NT2/D1 (cell line): ENCODE data around the gene CBLB.

Source experiments
- DNase-seq: peaks from one replicate; pipeline ENCODE4 v3.0.0-alpha.2; 2011; ENCODE audit warnings: low read depth, low spot score
- H3K27me3 ChIP-seq: 2 replicates; pipeline ENCODE4 v1.6.0; 2011; ENCODE audit warnings: mild to moderate bottlenecking; ENCODE audit not compliant: insufficient read length, insufficient read depth
- H3K36me3 ChIP-seq: 2 replicates; pipeline ENCODE4 v1.6.1; 2011; ENCODE audit warnings: mild to moderate bottlenecking, low read length, mixed read lengths; ENCODE audit not compliant: insufficient read depth, insufficient read length
- H3K4me1 ChIP-seq: 2 replicates; pipeline ENCODE4 v1.5.1; 2011; ENCODE audit not compliant: insufficient read depth, insufficient read length
- H3K4me3 ChIP-seq: 2 replicates; pipeline ENCODE4 v1.5.1; 2011; ENCODE audit warnings: low read depth; ENCODE audit not compliant: insufficient read length
- H3K9ac ChIP-seq: 2 replicates; pipeline ENCODE4 v1.6.0; 2011; ENCODE audit warnings: low read depth; ENCODE audit not compliant: insufficient read length
- H3K9me3 ChIP-seq: 2 replicates; pipeline ENCODE4 v1.5.1; 2011; ENCODE audit warnings: mild to moderate bottlenecking, low read length; ENCODE audit not compliant: insufficient read depth
- SUZ12 ChIP-seq: IDR thresholded peaks from 2 replicates; pipeline ENCODE4 v1.6.1; 2011; ENCODE audit not compliant: insufficient read length, insufficient read depth; ENCODE audit errors: extremely low read depth
- YY1 ChIP-seq: IDR thresholded peaks from 2 replicates; pipeline ENCODE4 v1.6.1; 2011; ENCODE audit not compliant: insufficient read length, insufficient read depth
- ZNF274 ChIP-seq: IDR thresholded peaks from 2 replicates; pipeline ENCODE4 v1.6.1; 2011; ENCODE audit warnings: mild to moderate bottlenecking, low read depth, low read length

Gene CBLB

GRCh38 chr3:105856605-105857004 is 12.2 kb downstream of the CBLB start:
- Histone ChIP-seq H3K27me3 (no peaks in the 10 kb centered on the region), H3K9ac (no peak overlapping the region), H3K4me1 (no peaks in the 10 kb centered on the region), H3K9me3 (no peaks in the 10 kb centered on the region), H3K36me3 (peaks cover 7% of the 10 kb centered on the region), H3K4me3 (no peak overlapping the region)
- no peak for DNase-seq
- TF ChIP-seq YY1 (no peak), ZNF274 (no peak), SUZ12 (no peak)

- no peak overlapping the region for H3K4me3 ChIP-seq
- H3K27me3 ChIP-seq: no peaks in the 10 kb centered on the region
- H3K36me3 ChIP-seq: peaks cover 8% of the 10 kb centered on the region
- no peak for TF ChIP-seq SUZ12
- TF ChIP-seq ZNF274: no peak
- TF ChIP-seq YY1: no peak
- H3K4me1 ChIP-seq: no peaks in the 10 kb centered on the region
- no peak for DNase-seq
- no peak overlapping the region for H3K9ac ChIP-seq
- no peaks in the 10 kb centered on the region for H3K9me3 ChIP-seq
Observed at GRCh38 chr3:105853801-105854432, 14.9 kb downstream of the CBLB start.

- H3K9ac ChIP-seq: no peak overlapping the region
- no peaks in the 10 kb centered on the region for H3K4me1 ChIP-seq
- no peak overlapping the region for H3K4me3 ChIP-seq
- no peak for DNase-seq
- no peaks in the 10 kb centered on the region for H3K9me3 ChIP-seq
- peaks cover 8% of the 10 kb centered on the region for H3K36me3 ChIP-seq
- no peak for TF ChIP-seq ZNF274
- TF ChIP-seq YY1: no peak
- TF ChIP-seq SUZ12: no peak
- H3K27me3 ChIP-seq: no peaks in the 10 kb centered on the region
Observed at GRCh38 chr3:105851582-105851981, 17.2 kb downstream of the CBLB start.

GRCh38 chr3:105851176-105851575 is 17.6 kb downstream of the CBLB start:
- Histone ChIP-seq H3K36me3 (peaks cover 8% of the 10 kb centered on the region), H3K9ac (no peak overlapping the region), H3K9me3 (no peaks in the 10 kb centered on the region), H3K27me3 (no peaks in the 10 kb centered on the region), H3K4me3 (no peak overlapping the region), H3K4me1 (no peaks in the 10 kb centered on the region)
- DNase-seq: no peak
- TF ChIP-seq ZNF274 (no peak), SUZ12 (no peak), YY1 (no peak)

DNA sequence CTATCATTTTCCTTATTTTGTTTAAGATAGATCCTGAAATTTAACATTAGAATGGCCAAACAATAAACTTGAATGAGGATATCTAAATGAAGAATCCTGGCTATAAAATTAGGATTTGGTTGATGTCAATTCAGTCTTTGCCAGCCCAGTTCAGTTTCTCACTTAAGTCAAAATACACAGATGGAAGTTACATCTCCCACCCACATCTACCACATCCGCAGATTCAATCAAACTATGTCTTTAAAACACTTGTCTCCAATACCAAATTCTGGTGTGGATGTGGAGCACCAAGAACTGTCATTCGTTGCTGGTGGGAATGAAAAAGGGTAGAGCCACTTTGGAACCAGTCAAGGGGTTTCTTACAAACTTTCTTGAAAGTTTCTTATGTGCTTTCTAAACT is 18.2 kb downstream of the CBLB start:
- H3K4me3 ChIP-seq: no peak overlapping the region
- no peaks in the 10 kb centered on the region for H3K9me3 ChIP-seq
- TF ChIP-seq ZNF274 (no peak), SUZ12 (no peak), YY1 (no peak)
- H3K27me3 ChIP-seq: no peaks in the 10 kb centered on the region
- DNase-seq: no peak
- no peak overlapping the region for H3K9ac ChIP-seq
- peaks cover 8% of the 10 kb centered on the region for H3K36me3 ChIP-seq
- no peaks in the 10 kb centered on the region for H3K4me1 ChIP-seq

DNA sequence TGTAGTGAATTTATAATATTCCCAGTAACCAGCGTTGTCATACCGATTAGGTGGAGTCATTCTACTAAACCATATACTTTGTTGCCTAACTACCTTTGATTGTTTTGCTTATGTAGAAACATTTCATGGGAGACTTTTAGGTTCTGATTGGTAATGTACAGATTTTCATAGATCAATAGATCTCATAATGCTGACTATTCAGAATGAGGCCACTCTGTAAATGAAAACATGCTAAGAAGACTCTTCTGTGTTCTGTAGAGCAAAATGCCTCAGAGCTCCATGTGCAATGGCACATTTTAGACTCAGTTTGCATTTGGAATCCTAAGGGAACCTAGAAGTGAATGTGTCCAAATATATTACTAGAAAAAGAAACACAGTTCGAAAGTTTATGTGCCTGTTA is 20.0 kb downstream of the CBLB start:
- H3K9me3 ChIP-seq: no peaks in the 10 kb centered on the region
- no peaks in the 10 kb centered on the region for H3K27me3 ChIP-seq
- TF ChIP-seq SUZ12: no peak
- TF ChIP-seq YY1: no peak
- TF ChIP-seq ZNF274: no peak
- no peak overlapping the region for H3K4me3 ChIP-seq
- no peak overlapping the region for H3K9ac ChIP-seq
- H3K4me1 ChIP-seq: no peaks in the 10 kb centered on the region
- DNase-seq: no peak
- peaks cover 4% of the 10 kb centered on the region for H3K36me3 ChIP-seq

DNA sequence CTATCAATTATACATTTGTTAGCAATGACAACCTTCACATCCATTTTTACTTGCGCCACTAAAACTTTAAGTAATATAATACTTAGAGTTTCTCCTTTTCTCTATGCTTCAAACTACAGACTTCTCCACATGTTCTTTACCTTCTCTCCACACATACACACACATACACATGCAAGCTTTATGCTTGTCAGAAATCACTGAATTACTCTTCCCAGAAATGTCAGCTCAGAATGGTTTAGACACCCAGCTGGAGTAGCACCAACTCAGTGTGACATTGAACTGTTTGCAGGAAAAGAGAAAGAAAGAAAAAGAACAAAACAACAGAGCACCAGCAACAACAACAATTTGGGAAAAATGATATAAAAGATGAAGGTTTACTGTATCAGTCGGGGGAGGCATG is 20.9 kb downstream of the CBLB start:
- TF ChIP-seq YY1: no peak
- no peak for TF ChIP-seq SUZ12
- no peak for TF ChIP-seq ZNF274
- Histone ChIP-seq H3K9ac (no peak overlapping the region), H3K4me1 (no peaks in the 10 kb centered on the region), H3K27me3 (no peaks in the 10 kb centered on the region), H3K9me3 (no peaks in the 10 kb centered on the region), H3K36me3 (peaks cover 4% of the 10 kb centered on the region), H3K4me3 (no peak overlapping the region)
- DNase-seq: no peak

GRCh38 chr3:105847452-105847851 is 21.4 kb downstream of the CBLB start:
- H3K4me1 ChIP-seq: no peaks in the 10 kb centered on the region
- H3K9ac ChIP-seq: no peak overlapping the region
- H3K9me3 ChIP-seq: no peaks in the 10 kb centered on the region
- no peak for TF ChIP-seq ZNF274
- TF ChIP-seq YY1: no peak
- TF ChIP-seq SUZ12: no peak
- no peak for DNase-seq
- no peak overlapping the region for H3K4me3 ChIP-seq
- H3K36me3 ChIP-seq: peaks cover 4% of the 10 kb centered on the region
- H3K27me3 ChIP-seq: no peaks in the 10 kb centered on the region
